Stimulated activated CD8-positive, alpha-beta memory T cell treated with anti-CD3 and anti-CD28 coated beads, Interleukin-12 subunit alpha, Interleukin-12 subunit beta, amount 100 ng/mL, for 24 hours (primary cell): ENCODE measurements around the gene GALNTL6.

Experiments
- DNase-seq: peaks from one replicate; pipeline ENCODE4 v3.0.0-alpha.2; 2020; ENCODE audit errors: extremely low read depth

The GALNTL6 gene

GRCh38 chr4:171812665-171813525, at the start of gene GALNTL6:
Gene GALNTL6 (plus strand): TSS chr4:171813404.
- DNase-seq: no peak

GRCh38 chr4:171765514-171765913, 47.7 kb upstream of the GALNTL6 start:
- no peak for DNase-seq

- DNase-seq: no peak
Observed at GRCh38 chr4:171774642-171775190, 38.5 kb upstream of the GALNTL6 start.

GRCh38 chr4:171779301-171779700, 33.9 kb upstream of the GALNTL6 start:
- no peak for DNase-seq

- DNase-seq: no peak
Observed at GRCh38 chr4:171785388-171785787, 27.8 kb upstream of the GALNTL6 start.

- no peak for DNase-seq
Observed at GRCh38 chr4:171793723-171794122, 19.5 kb upstream of the GALNTL6 start.

- DNase-seq: no peak
Observed at GRCh38 chr4:171794528-171794927, 18.7 kb upstream of the GALNTL6 start.

GRCh38 chr4:171809854-171810253, 3.4 kb upstream of the GALNTL6 start:
- no peak for DNase-seq

- DNase-seq: no peak
Observed at GRCh38 chr4:171812333-171812664, 905 bp upstream of the GALNTL6 start.

GRCh38 chr4:171813526-171814250, 484 bp downstream of the GALNTL6 start:
- no peak for DNase-seq

- DNase-seq: no peak
Observed at GRCh38 chr4:171814545-171814944, 1.3 kb downstream of the GALNTL6 start.

GRCh38 chr4:171817026-171817425, 3.8 kb downstream of the GALNTL6 start:
- DNase-seq: no peak

GRCh38 chr4:171834640-171835039, 21.4 kb downstream of the GALNTL6 start:
- no peak for DNase-seq

GRCh38 chr4:171843456-171843855, 30.3 kb downstream of the GALNTL6 start:
- no peak for DNase-seq

- DNase-seq: no peak
Observed at GRCh38 chr4:171846232-171846631, 33.0 kb downstream of the GALNTL6 start.

- no peak for DNase-seq
Observed at GRCh38 chr4:171846893-171847292, 33.7 kb downstream of the GALNTL6 start.

- no peak for DNase-seq
Observed at GRCh38 chr4:171847751-171848150, 34.5 kb downstream of the GALNTL6 start.

GRCh38 chr4:171849686-171850222, 36.5 kb downstream of the GALNTL6 start:
- no peak for DNase-seq

- no peak for DNase-seq
Observed at GRCh38 chr4:171851295-171851694, 38.1 kb downstream of the GALNTL6 start.

- DNase-seq: no peak
Observed at GRCh38 chr4:171857302-171858012, 44.3 kb downstream of the GALNTL6 start.

- no peak for DNase-seq
Observed at GRCh38 chr4:171875291-171875690, 62.1 kb downstream of the GALNTL6 start.

- DNase-seq: no peak
Observed at GRCh38 chr4:171876636-171877035, 63.4 kb downstream of the GALNTL6 start.
